ENCODE measurements around the gene ATP4B. TPM values are rescaled to one million over a fixed set of nuclear protein-coding genes. Genes with fewer than 3 reads are reported as not detected.
A peak's percentile ranks its signal among the peaks of the same experiment; 100 is the strongest.

Gene ATP4B
- total and polyA plus RNA-seq, 3 experiments from 2014 or later, result not detected

- H3K27ac Mint-ChIP-seq, result peak overlapping the region in 5 of 8 donors; percentile 8 to 91 (median 68)
Measured at GRCh38 chr13:113654175-113654560, 3.8 kb downstream of the ATP4B start.

GRCh38 chr13:113653264-113654174 is 4.5 kb downstream of the ATP4B start:
- Mint-ChIP-seq H3K9me3 (no peaks in the 10 kb centered on the region), H3K4me3 (peak overlapping the region in 4 of 7 donors; percentile 19 to 52 (median 44)), H3K27ac (peak overlapping the region; percentile 68 to 91 (median 81)), H3K27me3 (no peaks in the 10 kb centered on the region), H3K4me1 (peaks cover 10 to 13% (median 13%) of the 10 kb centered on the region in 3 donors), H3K36me3 (peaks cover 0 to under 1% (median 0%) of the 10 kb centered on the region in 3 donors)
- no peak overlapping the region for H3K27ac ChIP-seq (ENCODE audit: low read depth, low read length)
- H3K36me3 ChIP-seq (ENCODE audit: insufficient read depth, low read length), result no peaks in the 10 kb centered on the region
- ChIA-PET CTCF (no interaction called here), POLR2A (no interaction called here)
- DNase-seq, result peak in 2 of 5 donors; percentile 13 to 55
- no peaks in the 10 kb centered on the region for H3K9me3 ChIP-seq (ENCODE audit: low read length)
- H3K4me1 ChIP-seq (ENCODE audit: insufficient read depth, low read length), result peaks cover 8% of the 10 kb centered on the region
- H3K4me3 ChIP-seq (ENCODE audit: low read length), result no peak overlapping the region
- H3K27me3 ChIP-seq (ENCODE audit: insufficient read depth, low read length, poor library complexity, severe bottlenecking), result no peaks in the 10 kb centered on the region

More at GRCh38 chr13:113654175-113654560, 3.8 kb downstream of the ATP4B start:
- H3K27me3 Mint-ChIP-seq, result no peaks in the 10 kb centered on the region
- H3K4me1 Mint-ChIP-seq, result peaks cover 10 to 13% (median 13%) of the 10 kb centered on the region in 3 donors
- no peak for DNase-seq
- no peaks in the 10 kb centered on the region for H3K9me3 Mint-ChIP-seq
- no peak overlapping the region for H3K4me3 Mint-ChIP-seq
- ChIA-PET POLR2A (no interaction called here), CTCF (no interaction called here)
- Histone ChIP-seq H3K36me3 (ENCODE audit: insufficient read depth, low read length) (no peaks in the 10 kb centered on the region), H3K9me3 (ENCODE audit: low read length) (no peaks in the 10 kb centered on the region), H3K4me3 (ENCODE audit: low read length) (no peak overlapping the region), H3K4me1 (ENCODE audit: insufficient read depth, low read length) (peaks cover 8% of the 10 kb centered on the region), H3K27ac (ENCODE audit: low read depth, low read length) (no peak overlapping the region), H3K27me3 (ENCODE audit: insufficient read depth, low read length, poor library complexity, severe bottlenecking) (no peaks in the 10 kb centered on the region)
- H3K36me3 Mint-ChIP-seq, result no peaks in the 10 kb centered on the region

GRCh38 chr13:113652404-113653263 is 5.4 kb downstream of the ATP4B start:
- Histone ChIP-seq H3K4me1 (ENCODE audit: insufficient read depth, low read length) (peaks cover 8% of the 10 kb centered on the region), H3K4me3 (ENCODE audit: low read length) (no peak overlapping the region), H3K36me3 (ENCODE audit: insufficient read depth, low read length) (no peaks in the 10 kb centered on the region), H3K9me3 (ENCODE audit: low read length) (no peaks in the 10 kb centered on the region), H3K27me3 (ENCODE audit: insufficient read depth, low read length, poor library complexity, severe bottlenecking) (no peaks in the 10 kb centered on the region), H3K27ac (ENCODE audit: low read depth, low read length) (no peak overlapping the region)
- Mint-ChIP-seq H3K9me3 (no peaks in the 10 kb centered on the region), H3K27ac (peak overlapping the region in 6 of 8 donors; percentile 66 to 91 (median 78)), H3K27me3 (peaks cover 0 to 2% of the 10 kb centered on the region in 2 donors), H3K4me1 (peaks cover 10 to 13% (median 13%) of the 10 kb centered on the region in 3 donors), H3K4me3 (no peak overlapping the region), H3K36me3 (peaks cover 0 to 2% (median 0%) of the 10 kb centered on the region in 3 donors)
- peak in 1 of 5 donors; percentile 18 for DNase-seq
- ChIA-PET CTCF (interaction anchor here (1.6 kb wide), 1 partner anchor 8 kb away, joined by 4 read pairs; no protein-coding TSS in a partner anchor), POLR2A (no interaction called here)

GRCh38 chr13:113651511-113652403 is 6.2 kb downstream of the ATP4B start:
- H3K27me3 Mint-ChIP-seq, result peaks cover 0 to 2% of the 10 kb centered on the region in 2 donors
- H3K4me1 ChIP-seq (ENCODE audit: insufficient read depth, low read length), result peaks cover 12% of the 10 kb centered on the region
- peaks cover 13 to 18% (median 15%) of the 10 kb centered on the region in 3 donors for H3K4me1 Mint-ChIP-seq
- no peak overlapping the region for H3K4me3 Mint-ChIP-seq
- ChIA-PET POLR2A (no interaction called here), CTCF (interaction anchor here (1.6 kb wide), 1 partner anchor 9 kb away, joined by 4 read pairs; no protein-coding TSS in a partner anchor)
- no peaks in the 10 kb centered on the region for H3K27me3 ChIP-seq (ENCODE audit: insufficient read depth, low read length, poor library complexity, severe bottlenecking)
- H3K27ac Mint-ChIP-seq, result no peak overlapping the region
- H3K36me3 Mint-ChIP-seq, result peaks cover 0 to 2% (median 0%) of the 10 kb centered on the region in 3 donors
- H3K4me3 ChIP-seq (ENCODE audit: low read length), result no peak overlapping the region
- no peaks in the 10 kb centered on the region for H3K36me3 ChIP-seq (ENCODE audit: insufficient read depth, low read length)
- H3K9me3 Mint-ChIP-seq, result no peaks in the 10 kb centered on the region
- no peaks in the 10 kb centered on the region for H3K9me3 ChIP-seq (ENCODE audit: low read length)
- DNase-seq, result peak in 1 of 5 donors; percentile 39
- no peak overlapping the region for H3K27ac ChIP-seq (ENCODE audit: low read depth, low read length)

GRCh38 chr13:113650731-113651148 is 7.3 kb downstream of the ATP4B start:
- POLR2A ChIA-PET, result no interaction called here
- peaks cover 0 to 2% of the 10 kb centered on the region in 2 donors for H3K27me3 Mint-ChIP-seq
- peak in 1 of 5 donors; percentile 11 for DNase-seq
- Histone ChIP-seq H3K4me1 (ENCODE audit: insufficient read depth, low read length) (peaks cover 12% of the 10 kb centered on the region), H3K27ac (ENCODE audit: low read depth, low read length) (no peak overlapping the region), H3K27me3 (ENCODE audit: insufficient read depth, low read length, poor library complexity, severe bottlenecking) (no peaks in the 10 kb centered on the region), H3K4me3 (ENCODE audit: low read length) (no peak overlapping the region), H3K9me3 (ENCODE audit: low read length) (no peaks in the 10 kb centered on the region), H3K36me3 (ENCODE audit: insufficient read depth, low read length) (no peaks in the 10 kb centered on the region)
- H3K27ac Mint-ChIP-seq, result no peak overlapping the region
- H3K36me3 Mint-ChIP-seq, result peaks cover 0 to 2% (median 0%) of the 10 kb centered on the region in 3 donors
- CTCF ChIA-PET, result interaction anchor here (1.6 kb wide), 1 partner anchor 10 kb away, joined by 4 read pairs; no protein-coding TSS in a partner anchor
- H3K9me3 Mint-ChIP-seq, result no peaks in the 10 kb centered on the region
- no peak overlapping the region for H3K4me3 Mint-ChIP-seq
- H3K4me1 Mint-ChIP-seq, result peaks cover 20 to 25% (median 24%) of the 10 kb centered on the region in 3 donors

GRCh38 chr13:113650275-113650674 is 7.7 kb downstream of the ATP4B start:
- no peaks in the 10 kb centered on the region for H3K9me3 ChIP-seq (ENCODE audit: low read length)
- H3K27me3 Mint-ChIP-seq, result peaks cover 0 to 2% of the 10 kb centered on the region in 2 donors
- H3K4me1 ChIP-seq (ENCODE audit: insufficient read depth, low read length), result peaks cover 12% of the 10 kb centered on the region
- DNase-seq, result no peak
- POLR2A ChIA-PET, result no interaction called here
- H3K27ac ChIP-seq (ENCODE audit: low read depth, low read length), result no peak overlapping the region
- H3K36me3 ChIP-seq (ENCODE audit: insufficient read depth, low read length), result no peaks in the 10 kb centered on the region
- CTCF ChIA-PET, result no interaction called here
- H3K27ac Mint-ChIP-seq, result no peak overlapping the region
- H3K9me3 Mint-ChIP-seq, result no peaks in the 10 kb centered on the region
- H3K4me1 Mint-ChIP-seq, result peaks cover 20 to 25% (median 24%) of the 10 kb centered on the region in 3 donors
- peaks cover 0 to 2% (median 0%) of the 10 kb centered on the region in 3 donors for H3K36me3 Mint-ChIP-seq
- no peaks in the 10 kb centered on the region for H3K27me3 ChIP-seq (ENCODE audit: insufficient read depth, low read length, poor library complexity, severe bottlenecking)
- no peak overlapping the region for H3K4me3 Mint-ChIP-seq
- no peak overlapping the region for H3K4me3 ChIP-seq (ENCODE audit: low read length)

- H3K4me3 ChIP-seq (ENCODE audit: low read length), result no peak overlapping the region
- no peaks in the 10 kb centered on the region for H3K27me3 ChIP-seq (ENCODE audit: insufficient read depth, low read length, poor library complexity, severe bottlenecking)
- ChIA-PET CTCF (no interaction called here), POLR2A (no interaction called here)
- H3K27ac ChIP-seq (ENCODE audit: low read depth, low read length), result no peak overlapping the region
- no peak for DNase-seq
- Mint-ChIP-seq H3K9me3 (no peaks in the 10 kb centered on the region), H3K4me1 (peaks cover 19 to 24% (median 23%) of the 10 kb centered on the region in 3 donors), H3K27ac (no peak overlapping the region), H3K36me3 (peaks cover 0 to 2% (median 0%) of the 10 kb centered on the region in 3 donors), H3K4me3 (no peak overlapping the region), H3K27me3 (peaks cover 0 to 2% of the 10 kb centered on the region in 2 donors)
- no peaks in the 10 kb centered on the region for H3K36me3 ChIP-seq (ENCODE audit: insufficient read depth, low read length)
- no peaks in the 10 kb centered on the region for H3K9me3 ChIP-seq (ENCODE audit: low read length)
- peaks cover 12% of the 10 kb centered on the region for H3K4me1 ChIP-seq (ENCODE audit: insufficient read depth, low read length)
Measured at GRCh38 chr13:113649212-113649611, 8.8 kb downstream of the ATP4B start.

Data from CD8-positive, alpha-beta memory T cell (primary cell).